Liver (tissue), 9 donors: ENCODE data around the gene EIF3L. TPM values are rescaled to one million over a fixed set of nuclear protein-coding genes. Genes with fewer than 3 reads are reported as not detected.

Experiments
- DNase-seq: peaks from one replicate; pipeline ENCODE4 v3.0.0-alpha.2; 2017; ENCODE audit warnings: low spot score
- H3K27ac ChIP-seq, 2 donors: one replicate each; pipeline ENCODE4 v1.7.0; 2013; ENCODE audit warnings: inconsistent platforms in 2 of 2, low read length in 2 of 2, control low read depth in 1 of 2, low read depth in 1 of 2, mild to moderate bottlenecking in 1 of 2
- H3K27me3 ChIP-seq, 4 donors: one replicate each; pipeline versions ENCODE4 v1.6.1 to v1.7.0; 2013; ENCODE audit warnings: low read length in 3 of 4, inconsistent platforms in 1 of 4, mild to moderate bottlenecking in 1 of 4, moderate library complexity in 1 of 4; ENCODE audit not compliant: control insufficient read depth in 4 of 4, insufficient read depth in 4 of 4
- H3K36me3 ChIP-seq, 4 donors: one replicate each; pipeline versions ENCODE4 v1.6.1 to v1.7.0; 2013; ENCODE audit warnings: low read length in 3 of 4, mild to moderate bottlenecking in 3 of 4, low read depth in 1 of 4, moderate library complexity in 1 of 4; ENCODE audit not compliant: control insufficient read depth in 4 of 4, insufficient read depth in 3 of 4
- H3K4me1 ChIP-seq, 4 donors: one replicate each; pipeline versions ENCODE4 v1.6.1 to v1.7.0; 2013; ENCODE audit warnings: low read length in 3 of 4, mild to moderate bottlenecking in 3 of 4, moderate library complexity in 1 of 4; ENCODE audit not compliant: control insufficient read depth in 4 of 4, insufficient read depth in 4 of 4
- H3K4me3 ChIP-seq, 3 donors: one replicate each; pipeline versions ENCODE4 v1.6.1 to v1.7.0; 2013; ENCODE audit warnings: low read length in 3 of 3, control low read depth in 1 of 3, low read depth in 1 of 3, mild to moderate bottlenecking in 1 of 3
- H3K9ac ChIP-seq, 2 donors: one replicate each; pipeline ENCODE4 v1.7.0; 2013; ENCODE audit warnings: low read length in 2 of 2, mild to moderate bottlenecking in 2 of 2, moderate library complexity in 2 of 2, control low read depth in 1 of 2, low read depth in 1 of 2
- H3K9me3 ChIP-seq, 4 donors: one replicate each; pipeline versions ENCODE4 v1.6.1 to v1.7.0; 2013; ENCODE audit warnings: low read length in 3 of 4; ENCODE audit not compliant: control insufficient read depth in 4 of 4
- ATF3 ChIP-seq: IDR thresholded peaks from 2 replicates; pipeline ENCODE4 v1.6.1; 2016; ENCODE audit warnings: antibody characterized with exemption
- EGR1 ChIP-seq, 2 donors: IDR thresholded peaks; 2 replicates each; pipeline ENCODE4 v1.6.1; 2016 to 2018; ENCODE audit warnings: antibody characterized with exemption in 2 of 2, low read depth in 2 of 2
- FOXA1 ChIP-seq: IDR thresholded peaks from 2 replicates; pipeline ENCODE4 v1.6.1; 2016; ENCODE audit warnings: antibody characterized with exemption
- FOXA2 ChIP-seq: IDR thresholded peaks from 2 replicates; pipeline ENCODE4 v1.6.1; 2016; ENCODE audit warnings: antibody characterized with exemption
- GABPA ChIP-seq, 2 donors: IDR thresholded peaks in 1 of 2; conservative IDR thresholded peaks in 1 of 2; 2 replicates each; pipeline ENCODE4 v1.6.1; 2016; ENCODE audit warnings: antibody characterized with exemption in 2 of 2, mild to moderate bottlenecking in 1 of 2, moderate library complexity in 1 of 2
- HNF4A ChIP-seq, 2 donors: conservative IDR thresholded peaks; 2 replicates each; pipeline ENCODE4 v1.6.1; 2016; ENCODE audit warnings: antibody characterized with exemption in 2 of 2, mild to moderate bottlenecking in 2 of 2
- HNF4G ChIP-seq: IDR thresholded peaks from 2 replicates; pipeline ENCODE4 v1.6.1; 2016; ENCODE audit warnings: antibody characterized with exemption
- JUND ChIP-seq, 2 donors: IDR thresholded peaks; 2 replicates each; pipeline ENCODE4 v1.6.1; 2016; ENCODE audit warnings: antibody characterized with exemption in 2 of 2
- NR2F2 ChIP-seq: IDR thresholded peaks from 2 replicates; pipeline ENCODE4 v1.6.1; 2016; ENCODE audit warnings: antibody characterized with exemption
- RAD21 ChIP-seq, 2 donors: IDR thresholded peaks; 2 replicates each; pipeline ENCODE4 v1.6.1; 2016; ENCODE audit warnings: antibody characterized with exemption in 2 of 2, mild to moderate bottlenecking in 2 of 2
- REST ChIP-seq: IDR thresholded peaks from 2 replicates; pipeline ENCODE4 v1.6.1; 2016; ENCODE audit warnings: antibody characterized with exemption, mild to moderate bottlenecking
- RXRA ChIP-seq, 2 donors: IDR thresholded peaks; 2 replicates each; pipeline ENCODE4 v1.6.1; 2017 to 2018; ENCODE audit warnings: antibody characterized with exemption in 2 of 2, mild to moderate bottlenecking in 1 of 2
- SP1 ChIP-seq: IDR thresholded peaks from 2 replicates; pipeline ENCODE4 v1.6.1; 2018; ENCODE audit warnings: antibody characterized with exemption, mild to moderate bottlenecking
- TAF1 ChIP-seq: conservative IDR thresholded peaks from 2 replicates; pipeline ENCODE4 v1.6.1; 2016; ENCODE audit warnings: antibody characterized with exemption, mild to moderate bottlenecking
- YY1 ChIP-seq: IDR thresholded peaks from 2 replicates; pipeline ENCODE4 v1.6.1; 2016; ENCODE audit warnings: antibody characterized with exemption, mild to moderate bottlenecking
- ZBTB33 ChIP-seq: IDR thresholded peaks from 2 replicates; pipeline ENCODE4 v1.6.1; 2016; ENCODE audit warnings: antibody characterized with exemption
- WGBS: extraction: QIAGEN DNeasy Blood & Tissue Kit; methylation state at CpG from one replicate; pipeline ENCODE4 v1.1.7; 2013; 5-methylcytosine and 5-hydroxymethylcytosine counted together
- polyA plus RNA-seq, 2 donors: library from polyadenylated mRNA; stranded (reverse) in 1 of 2; unstranded in 1 of 2; fragments of 200-250 nt in 1 of 2; fragments of >200 nt in 1 of 2; fragmentation: Nextera tagmentation in 1 of 2; extraction: Ambion mirVana in 1 of 2; gene quantifications; one replicate each; pipeline versions ENCODE4 v1.2.1 to v1.2.3, GENCODE V29; 2013 to 2015
- total RNA-seq, 2 donors: library from RNA; depleted of rRNA; stranded (reverse); fragments of >200 nt; gene quantifications; one replicate each; pipeline ENCODE4 v1.2.3, GENCODE V29; 2014
- TF ChIP-seq, protein P1 (sequence below): fragments of 150-350 bp; IDR thresholded peaks from 2 replicates; pipeline ENCODE4 v1.5.1; 2017; ENCODE audit warnings: improper control_type of control experiment, low read depth, low read length; ENCODE audit not compliant: missing input control
- TF ChIP-seq, protein P2 (sequence below): IDR thresholded peaks from 2 replicates; pipeline ENCODE4 v1.6.1; 2016; ENCODE audit warnings: antibody characterized with exemption
- donor health status: healthy.
- donor health status: healthy.
- donor health status: healthy.
- donor health status: healthy.
- donor health status: healthy.

Gene EIF3L
- total and polyA plus RNA-seq, 4 donors = 103 to 217 (median 111) TPM

GRCh38 chr22:37843741-37844089 lies 5.5 kb upstream of the EIF3L start:
- H3K27me3 ChIP-seq = no peaks in the 10 kb centered on the region
- TF ChIP-seq NR2F2 = no peak
- TF ChIP-seq GABPA (IDR thresholded peaks at IDR 0.05 in 1 of 2, conservative IDR thresholded peaks at IDR 0.05 in 1 of 2) = no peak
- TF ChIP-seq ZBTB33 = no peak
- TF ChIP-seq, protein P1, sequence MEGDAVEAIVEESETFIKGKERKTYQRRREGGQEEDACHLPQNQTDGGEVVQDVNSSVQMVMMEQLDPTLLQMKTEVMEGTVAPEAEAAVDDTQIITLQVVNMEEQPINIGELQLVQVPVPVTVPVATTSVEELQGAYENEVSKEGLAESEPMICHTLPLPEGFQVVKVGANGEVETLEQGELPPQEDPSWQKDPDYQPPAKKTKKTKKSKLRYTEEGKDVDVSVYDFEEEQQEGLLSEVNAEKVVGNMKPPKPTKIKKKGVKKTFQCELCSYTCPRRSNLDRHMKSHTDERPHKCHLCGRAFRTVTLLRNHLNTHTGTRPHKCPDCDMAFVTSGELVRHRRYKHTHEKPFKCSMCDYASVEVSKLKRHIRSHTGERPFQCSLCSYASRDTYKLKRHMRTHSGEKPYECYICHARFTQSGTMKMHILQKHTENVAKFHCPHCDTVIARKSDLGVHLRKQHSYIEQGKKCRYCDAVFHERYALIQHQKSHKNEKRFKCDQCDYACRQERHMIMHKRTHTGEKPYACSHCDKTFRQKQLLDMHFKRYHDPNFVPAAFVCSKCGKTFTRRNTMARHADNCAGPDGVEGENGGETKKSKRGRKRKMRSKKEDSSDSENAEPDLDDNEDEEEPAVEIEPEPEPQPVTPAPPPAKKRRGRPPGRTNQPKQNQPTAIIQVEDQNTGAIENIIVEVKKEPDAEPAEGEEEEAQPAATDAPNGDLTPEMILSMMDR = no peak
- no peak for TF ChIP-seq FOXA2
- TF ChIP-seq HNF4G = no peak
- TF ChIP-seq JUND (IDR thresholded peaks at IDR 0.05) = no peak
- TF ChIP-seq RAD21 (IDR thresholded peaks at IDR 0.05) = no peak
- no peak for TF ChIP-seq TAF1
- no peak for TF ChIP-seq EGR1 (IDR thresholded peaks at IDR 0.05; ENCODE audit: low read depth in 2 of 2)
- no peak for TF ChIP-seq FOXA1
- no peak for TF ChIP-seq ATF3
- TF ChIP-seq YY1 = no peak
- H3K9ac ChIP-seq = no peak overlapping the region
- peak overlapping the region; percentile 75 to 87 for H3K27ac ChIP-seq
- peaks cover 3 to 24% (median 16%) of the 10 kb centered on the region in 4 donors for H3K4me1 ChIP-seq
- peak overlapping the region; percentile 66 to 91 (median 75) for H3K4me3 ChIP-seq
- no peaks in the 10 kb centered on the region for H3K9me3 ChIP-seq
- peaks cover 1 to 7% (median 4%) of the 10 kb centered on the region in 4 donors for H3K36me3 ChIP-seq
- DNase-seq = peak; percentile 66
- under 1% methylated on average over 46 of the region's 46 CpGs for WGBS

DNA sequence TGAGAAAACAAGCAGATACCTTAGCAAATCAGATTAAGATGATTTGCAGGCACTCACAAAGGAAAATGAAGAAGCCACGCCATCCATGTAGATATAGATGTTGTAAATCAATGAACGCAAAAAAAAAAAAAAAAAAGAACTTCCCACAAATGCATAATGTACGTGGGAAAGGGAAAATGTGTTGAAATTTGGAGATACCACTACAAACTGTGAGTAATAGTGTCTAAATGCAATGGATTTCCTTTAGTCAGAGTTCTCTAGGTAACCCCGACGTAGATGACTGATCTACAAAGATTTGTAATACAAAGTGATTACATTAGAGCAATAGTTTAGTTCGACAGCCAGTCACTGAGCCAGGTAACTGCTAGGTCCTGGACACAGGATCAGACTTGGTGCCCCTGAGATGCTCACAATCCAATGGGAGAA lies 4.3 kb upstream of the EIF3L start:
- no peaks in the 10 kb centered on the region for H3K9me3 ChIP-seq
- peak overlapping the region; percentile 69 to 74 for H3K27ac ChIP-seq
- DNase-seq = no peak
- no peak overlapping the region for H3K9ac ChIP-seq
- WGBS = 90% methylated on average over 6 of the region's 6 CpGs
- peaks cover 3 to 28% (median 18%) of the 10 kb centered on the region in 4 donors for H3K4me1 ChIP-seq
- peaks cover 0 to 1% (median 1%) of the 10 kb centered on the region in 4 donors for H3K36me3 ChIP-seq
- H3K27me3 ChIP-seq = no peaks in the 10 kb centered on the region
- TF ChIP-seq YY1 (no peak), SP1 (no peak), RXRA (IDR thresholded peaks at IDR 0.05) (no peak), REST (no peak), GABPA (IDR thresholded peaks at IDR 0.05 in 1 of 2, conservative IDR thresholded peaks at IDR 0.05 in 1 of 2) (no peak), ATF3 (no peak), TAF1 (no peak), EGR1 (IDR thresholded peaks at IDR 0.05; ENCODE audit: low read depth in 2 of 2) (no peak), FOXA2 (no peak), ZBTB33 (no peak), JUND (IDR thresholded peaks at IDR 0.05) (no peak), RAD21 (IDR thresholded peaks at IDR 0.05) (no peak), HNF4A (conservative IDR thresholded peaks at IDR 0.05) (no peak), FOXA1 (no peak), NR2F2 (no peak), HNF4G (no peak)
- TF ChIP-seq, protein P2, sequence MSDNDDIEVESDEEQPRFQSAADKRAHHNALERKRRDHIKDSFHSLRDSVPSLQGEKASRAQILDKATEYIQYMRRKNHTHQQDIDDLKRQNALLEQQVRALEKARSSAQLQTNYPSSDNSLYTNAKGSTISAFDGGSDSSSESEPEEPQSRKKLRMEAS = no peak
- TF ChIP-seq, protein P1 = no peak
- H3K4me3 ChIP-seq = peak overlapping the region in 2 of 3 donors; percentile 44 to 57
